Activated naive CD4-positive, alpha-beta T cell treated with anti-CD3 and anti-CD28 coated beads, Interleukin-2, amount 50 U/mL, for 72 hours (primary cell): ENCODE data around the gene PIP5KL1. TPM values are rescaled to one million over a fixed set of nuclear protein-coding genes. Genes with fewer than 3 reads are reported as not detected.

Experiments used
- ATAC-seq, 2 donors: fragments of 150-1000 bp; cut with Tn5 transposase; 2 replicates each; pipeline ENCODE4 v1.10.0; 2021; ENCODE audit warnings: mild to moderate bottlenecking in 2 of 2, moderate library complexity in 2 of 2
- DNase-seq, 2 donors: peaks; one replicate each; pipeline ENCODE4 v3.0.0; 2021 to 2022; ENCODE audit warnings: low spot score in 2 of 2
- H3K27ac Mint-ChIP-seq, 2 donors: one replicate each; pipeline ENCODE4 v1.8.0; 2022; ENCODE audit warnings: mild to moderate bottlenecking in 2 of 2, mixed read lengths in 2 of 2
- H3K36me3 Mint-ChIP-seq, 2 donors: one replicate each; pipeline ENCODE4 v1.8.0; 2022; ENCODE audit warnings: mixed read lengths in 2 of 2
- H3K9me3 Mint-ChIP-seq, 2 donors: one replicate each; pipeline ENCODE4 v1.8.0; 2022; ENCODE audit warnings: mixed read lengths in 2 of 2
- total RNA-seq, 2 donors: library from RNA; stranded (reverse); gene quantifications; one replicate each; pipeline ENCODE4 v1.2.3, GENCODE V29; 2022

Gene PIP5KL1
- total RNA-seq, 2 donors from 2014 or later, result 4.0 to 6.8 TPM

DNA sequence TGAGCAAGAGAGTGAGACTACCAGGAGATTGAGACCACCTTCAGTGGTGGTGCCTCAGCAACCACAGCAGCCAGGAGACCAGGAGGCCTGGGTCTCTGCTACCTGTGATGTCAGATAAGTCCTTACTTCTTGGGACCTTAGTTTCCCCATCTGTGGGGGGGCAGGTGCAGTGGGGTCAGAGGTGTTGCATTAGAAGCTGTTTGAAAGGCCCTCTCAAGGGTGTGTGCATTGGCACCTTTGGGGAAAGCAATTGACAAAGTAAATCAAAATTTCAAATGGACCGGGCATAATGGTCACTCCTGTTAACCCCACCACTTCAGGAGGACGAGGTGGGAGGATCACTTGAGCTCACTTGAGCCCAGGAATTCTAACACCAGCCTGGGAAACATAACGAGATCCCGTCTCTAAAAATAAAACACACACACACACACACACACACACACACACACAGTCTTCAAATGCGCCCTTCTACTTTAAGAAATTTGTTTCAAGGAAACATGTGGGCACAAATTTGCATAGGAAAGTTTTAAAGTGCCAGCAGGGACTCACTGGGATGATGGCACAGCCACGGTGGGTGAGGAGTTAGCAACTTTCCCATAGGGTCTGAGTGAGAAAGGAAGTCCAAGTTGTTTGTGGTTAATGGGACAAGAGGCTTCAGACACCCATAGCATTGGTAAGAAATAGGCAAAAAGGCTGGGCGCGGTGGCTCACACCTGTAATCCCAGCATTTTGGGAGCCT lies 51.8 kb downstream of the PIP5KL1 start:
- no peaks in the 10 kb centered on the region for H3K9me3 Mint-ChIP-seq
- H3K27ac Mint-ChIP-seq, result no peak overlapping the region
- peaks cover 0 to under 1% of the 10 kb centered on the region in 2 donors for H3K36me3 Mint-ChIP-seq
- DNase-seq (no peak), ATAC-seq (no peak)

- H3K36me3 Mint-ChIP-seq, result no peaks in the 10 kb centered on the region
- H3K27ac Mint-ChIP-seq, result no peak overlapping the region
- no peaks in the 10 kb centered on the region for H3K9me3 Mint-ChIP-seq
Measured at GRCh38 chr9:127878001-127878651, 52.5 kb downstream of the PIP5KL1 start.

DNA sequence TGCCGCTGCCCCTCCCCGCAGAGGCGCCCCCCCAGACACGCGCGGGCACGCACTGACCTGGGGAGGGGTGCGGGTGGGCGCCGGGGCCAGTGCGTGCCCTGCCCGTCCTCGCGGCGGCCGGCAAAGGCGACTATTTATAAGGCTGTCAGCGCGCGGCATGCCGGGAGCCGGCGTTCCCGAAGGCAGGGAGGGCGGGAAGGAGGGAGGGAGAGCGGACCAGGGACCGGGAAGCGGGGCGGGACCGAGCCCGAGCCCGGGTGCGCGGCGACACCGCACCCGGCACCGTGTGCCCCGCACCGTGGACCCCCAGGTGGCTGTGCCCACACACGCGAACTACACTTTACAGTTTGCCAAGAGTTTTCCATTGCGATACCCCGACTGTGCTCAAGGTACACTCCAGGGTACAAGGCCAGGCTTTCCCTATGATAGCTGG lies 53.0 kb downstream of the PIP5KL1 start, which contains the start of gene AK1:
Gene AK1, minus strand, starts transcription at position 110 of the 433 bp plus-strand sequence. CDS start 3,058 bp downstream, outside the sequence.
- Mint-ChIP-seq H3K36me3 (no peaks in the 10 kb centered on the region), H3K27ac (no peak within 1 kb of the TSS), H3K9me3 (no peaks in the 10 kb centered on the region)
- DNase-seq, result no peak
- no peak for ATAC-seq

More at GRCh38 chr9:127878001-127878651, 52.5 kb downstream of the PIP5KL1 start:
- ATAC-seq (no peak), DNase-seq (no peak)

DNA sequence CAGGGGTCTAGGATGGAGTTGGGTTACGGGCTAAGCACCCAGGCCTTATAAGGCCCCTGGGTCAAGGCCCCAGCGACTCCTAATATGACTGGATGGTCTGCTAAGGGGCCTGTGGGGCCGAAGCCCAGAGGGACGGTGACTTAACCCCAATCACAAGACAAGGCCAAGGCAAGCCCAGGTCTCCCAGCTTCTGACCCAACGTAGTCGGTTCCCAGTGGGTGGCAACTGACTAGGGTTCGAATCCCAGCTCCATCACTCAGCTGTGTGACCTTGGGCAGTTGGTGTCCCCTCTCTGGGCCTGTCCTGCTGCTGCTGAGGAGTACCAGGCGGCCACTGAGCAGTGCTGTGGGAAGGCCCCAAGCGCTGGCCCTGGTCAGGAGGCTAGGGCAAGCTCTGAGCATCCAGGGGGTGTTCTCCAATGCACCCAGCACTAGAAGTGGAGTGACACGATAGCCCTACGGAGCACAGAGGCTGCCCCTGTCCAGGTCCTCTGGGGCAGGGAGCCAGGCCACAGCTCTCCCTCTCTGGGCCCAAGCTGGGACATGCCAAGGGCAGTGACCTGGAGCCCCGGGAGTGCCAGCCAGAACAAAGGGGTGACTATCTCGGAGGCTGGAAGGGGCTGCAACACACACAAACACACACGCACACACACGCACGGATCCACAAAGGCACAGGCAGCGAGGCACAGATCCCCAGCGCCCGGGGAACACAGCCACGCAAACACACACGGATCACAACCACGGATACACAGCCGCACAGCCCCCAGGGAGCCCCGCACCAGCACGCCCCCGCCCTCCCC lies 53.6 kb downstream of the PIP5KL1 start:
- DNase-seq (no peak), ATAC-seq (peak in 1 of 2 donors; percentile 22)
- Mint-ChIP-seq H3K27ac (no peak overlapping the region), H3K9me3 (no peaks in the 10 kb centered on the region), H3K36me3 (no peaks in the 10 kb centered on the region)

- no peak overlapping the region for H3K27ac Mint-ChIP-seq
- ATAC-seq (no peak), DNase-seq (no peak)
- H3K9me3 Mint-ChIP-seq, result no peaks in the 10 kb centered on the region
- no peaks in the 10 kb centered on the region for H3K36me3 Mint-ChIP-seq
Measured at GRCh38 chr9:127876026-127876763, 54.4 kb downstream of the PIP5KL1 start.

DNA sequence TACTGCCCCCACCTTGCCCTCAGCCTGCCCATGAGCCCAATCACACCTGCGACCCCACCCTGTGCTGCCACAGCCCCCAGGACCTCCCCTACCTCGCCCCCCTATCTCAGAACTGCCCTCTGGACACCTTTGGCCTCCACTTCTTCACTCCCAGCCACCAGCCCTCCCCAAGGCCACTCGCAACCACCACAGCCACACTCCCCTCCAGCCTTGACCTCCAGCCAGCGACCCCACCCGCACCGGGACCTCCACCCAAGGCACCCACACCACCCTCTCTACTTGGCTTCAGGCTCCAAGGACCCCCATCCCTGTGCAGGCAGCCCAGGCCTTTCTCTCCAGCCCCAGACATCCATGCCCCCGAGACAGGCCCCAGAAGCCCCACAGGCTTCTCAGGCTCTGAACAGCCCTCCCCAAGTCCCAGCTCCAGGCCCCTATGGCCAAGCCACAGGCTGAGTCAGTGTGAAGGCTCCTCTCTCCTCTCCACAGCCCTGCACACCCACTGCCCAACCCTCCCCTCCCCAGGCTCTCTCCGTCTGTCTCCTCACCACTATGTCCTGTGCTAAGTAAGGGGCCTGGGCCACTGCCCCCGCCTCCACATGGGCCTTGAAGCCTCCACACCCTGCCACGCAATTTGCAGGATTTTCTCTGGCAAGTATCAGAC lies 55.1 kb downstream of the PIP5KL1 start:
- peak overlapping the region in 1 of 2 donors; percentile 53 for H3K27ac Mint-ChIP-seq
- ATAC-seq (no peak), DNase-seq (no peak)
- no peaks in the 10 kb centered on the region for H3K9me3 Mint-ChIP-seq
- H3K36me3 Mint-ChIP-seq, result no peaks in the 10 kb centered on the region

DNA sequence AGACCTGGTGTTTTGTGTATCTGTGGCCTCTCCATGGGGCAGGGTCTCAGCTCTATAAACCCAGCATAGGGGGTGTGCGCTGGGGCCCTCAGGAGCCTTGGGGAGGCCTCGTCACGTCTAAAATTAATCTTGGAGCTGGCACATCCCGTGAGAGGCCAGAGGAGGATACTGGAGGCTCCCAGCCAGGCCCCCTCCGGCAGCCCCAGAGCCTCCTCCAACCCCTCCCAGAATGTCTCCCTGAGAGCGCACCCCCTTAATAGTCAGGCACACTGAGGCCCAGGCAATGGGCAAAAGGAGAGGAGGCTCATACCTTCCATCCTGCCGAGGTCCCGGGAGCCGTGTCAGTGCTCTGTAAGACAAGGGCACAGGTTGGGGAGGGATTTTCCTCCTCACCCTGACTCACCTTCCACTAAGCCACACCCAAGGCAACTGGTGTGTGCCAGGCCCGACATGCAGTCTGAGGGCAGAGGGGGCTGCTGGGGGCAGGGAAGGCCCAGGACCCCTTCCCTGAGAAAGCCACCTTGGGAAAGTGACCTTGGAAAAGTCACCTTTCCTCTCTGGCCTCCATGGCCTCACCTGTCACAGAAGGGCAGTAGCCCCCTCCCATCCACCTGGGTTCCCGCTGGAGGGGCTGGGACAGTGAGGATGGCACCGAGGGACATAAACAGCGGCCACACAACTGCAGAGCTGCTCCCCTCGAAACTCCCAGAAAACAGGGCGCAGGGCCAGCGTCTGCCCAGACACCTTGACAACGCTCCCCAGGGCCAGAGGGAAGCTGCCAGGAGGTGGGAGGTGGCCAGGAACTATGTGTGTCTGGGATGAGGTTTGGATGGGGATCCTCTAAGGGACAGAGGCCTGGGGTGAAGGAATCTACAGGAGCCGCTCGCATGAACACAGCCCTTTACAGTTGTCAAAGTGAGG lies 56.0 kb downstream of the PIP5KL1 start:
- H3K27ac Mint-ChIP-seq, result peak overlapping the region in 1 of 2 donors; percentile 53
- H3K36me3 Mint-ChIP-seq, result no peaks in the 10 kb centered on the region
- H3K9me3 Mint-ChIP-seq, result no peaks in the 10 kb centered on the region
- ATAC-seq (no peak), DNase-seq (no peak)

DNA sequence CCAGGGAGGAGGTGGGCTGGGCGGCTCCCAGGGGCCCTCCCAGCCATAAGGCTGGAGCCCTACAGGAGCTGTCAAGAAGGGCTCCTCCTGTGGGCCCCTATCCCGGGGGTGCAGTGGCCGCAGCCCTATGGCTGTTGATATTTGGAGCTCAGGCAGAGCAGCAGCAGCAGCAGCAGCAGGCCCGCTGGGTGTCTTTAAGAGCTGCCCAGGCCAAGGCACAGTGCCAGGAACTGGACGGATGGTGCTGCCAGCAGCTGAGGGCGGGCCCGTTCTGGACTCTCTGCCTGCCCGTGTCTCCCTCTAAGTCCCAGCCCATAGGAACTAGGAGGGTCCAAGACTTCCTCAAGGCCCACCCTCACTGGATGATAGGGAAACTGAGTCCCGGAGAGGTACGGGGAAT lies 56.7 kb downstream of the PIP5KL1 start:
- Mint-ChIP-seq H3K36me3 (no peaks in the 10 kb centered on the region), H3K9me3 (no peaks in the 10 kb centered on the region), H3K27ac (no peak overlapping the region)
- DNase-seq, result no peak
- ATAC-seq, result no peak

- DNase-seq, result no peak
- Mint-ChIP-seq H3K9me3 (no peaks in the 10 kb centered on the region), H3K27ac (no peak overlapping the region), H3K36me3 (no peaks in the 10 kb centered on the region)
- no peak for ATAC-seq
Measured at GRCh38 chr9:127873223-127873691, 57.3 kb downstream of the PIP5KL1 start.

DNA sequence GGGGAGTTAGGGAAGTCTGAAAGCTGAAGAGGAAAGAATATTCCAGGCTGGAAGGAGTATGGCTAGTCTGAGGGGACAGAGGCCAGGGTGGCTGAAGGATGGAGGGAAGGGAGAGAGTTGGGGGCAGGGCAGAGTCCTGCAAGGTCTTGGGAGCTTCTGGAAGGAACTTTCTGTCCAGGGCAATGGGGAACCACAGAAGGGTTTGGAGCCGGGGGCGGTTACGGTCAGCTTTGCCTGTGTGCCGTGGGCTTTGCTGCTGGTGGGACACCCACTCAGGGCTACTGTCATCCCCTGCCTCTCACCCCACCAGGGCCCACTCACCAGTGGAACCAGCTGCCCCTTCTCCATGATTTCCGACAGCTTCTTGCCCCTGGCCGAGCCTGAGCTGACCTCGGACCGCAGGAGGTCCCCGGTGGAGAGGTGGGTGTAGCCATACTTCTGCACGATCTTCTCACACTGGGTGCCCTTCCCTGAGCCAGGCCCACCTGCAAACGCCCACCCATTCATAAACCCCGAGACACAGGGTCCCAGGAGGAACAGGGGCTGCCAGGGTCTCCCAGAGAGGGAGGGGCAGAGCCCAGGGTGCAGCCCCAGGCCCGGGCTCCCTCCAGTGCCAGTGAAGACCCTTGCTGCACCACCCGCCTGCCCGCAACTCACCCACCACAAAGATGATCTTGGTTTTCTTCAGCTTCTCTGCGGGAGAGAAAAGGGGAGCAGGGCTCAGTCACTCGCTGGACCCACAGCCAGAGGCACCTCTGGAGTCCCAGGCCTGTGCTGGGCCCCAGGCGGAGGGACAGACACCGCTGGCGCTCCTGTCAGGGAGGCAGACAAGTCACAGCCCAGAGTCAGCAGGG lies 58.0 kb downstream of the PIP5KL1 start:
- no peaks in the 10 kb centered on the region for H3K36me3 Mint-ChIP-seq
- ATAC-seq (no peak), DNase-seq (no peak)
- H3K9me3 Mint-ChIP-seq, result no peaks in the 10 kb centered on the region
- H3K27ac Mint-ChIP-seq, result no peak overlapping the region

DNA sequence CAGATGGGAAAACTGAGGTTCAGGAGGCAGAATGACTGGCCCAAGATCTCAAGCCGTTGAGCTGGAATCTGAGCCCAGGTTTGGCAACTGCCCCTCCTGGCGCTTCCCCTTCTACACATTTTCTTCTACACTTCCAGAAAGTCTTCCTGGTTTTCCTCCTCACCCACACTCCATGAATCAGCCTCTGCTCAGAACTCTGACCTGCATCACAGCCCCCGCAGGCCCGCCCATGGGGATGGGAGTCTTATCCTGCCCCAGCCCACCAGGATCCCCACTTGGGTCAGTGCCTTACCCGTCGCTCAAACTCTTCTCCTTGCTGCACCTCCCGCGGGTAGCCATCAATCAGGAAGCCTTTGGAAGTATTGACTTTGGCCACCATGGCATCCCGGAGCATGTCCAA lies 59.0 kb downstream of the PIP5KL1 start:
- Mint-ChIP-seq H3K36me3 (no peaks in the 10 kb centered on the region), H3K9me3 (no peaks in the 10 kb centered on the region), H3K27ac (no peak overlapping the region)
- DNase-seq, result no peak
- no peak for ATAC-seq

DNA sequence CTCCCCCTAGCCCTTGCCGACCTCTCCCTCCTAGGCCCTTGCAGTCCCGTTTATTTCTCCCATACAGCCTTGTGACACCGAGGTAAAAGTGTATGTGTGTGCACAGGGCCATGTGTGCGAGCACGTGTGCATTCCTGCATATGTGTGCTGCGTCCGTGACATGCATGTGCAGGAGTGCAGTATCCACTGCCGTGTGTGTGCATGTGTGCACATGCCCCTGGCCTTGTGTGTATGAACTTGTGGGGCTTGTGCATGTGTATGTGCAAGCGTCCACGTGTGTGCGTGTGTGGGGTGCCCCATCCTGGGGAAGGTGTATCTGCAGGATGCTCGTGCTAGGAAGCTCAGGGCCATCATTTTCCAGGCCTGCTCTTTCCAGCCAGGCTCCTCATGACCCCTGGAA lies 59.7 kb downstream of the PIP5KL1 start:
- H3K27ac Mint-ChIP-seq, result no peak overlapping the region
- no peak for DNase-seq
- ATAC-seq, result no peak

More for the DNA sequence above, 59.7 kb downstream of the PIP5KL1 start:
- H3K36me3 Mint-ChIP-seq, result no peaks in the 10 kb centered on the region
- H3K9me3 Mint-ChIP-seq, result no peaks in the 10 kb centered on the region
